Activated CD4-positive, alpha-beta T cell treated with anti-CD3 and anti-CD28 coated beads for 36 hours (primary cell): ENCODE results near the gene TBC1D8. TPM values are rescaled to one million over a fixed set of nuclear protein-coding genes. Genes with fewer than 3 reads are reported as not detected.
"Not testable (repeated sequence)": the region's sequence is repeated elsewhere in the genome, so short reads cannot be mapped to it uniquely, and the experiment has no call there.

ENCODE experiments used
- ATAC-seq: fragments of 200-7000 bp; cut with Tn5 transposase; one replicate; pipeline ENCODE4 v1.10.0; 2021; ENCODE audit warnings: mild to moderate bottlenecking, moderate library complexity
- CTCF ChIA-PET: fragments of 350-600 bp; sonication (Branson Sonifier 250); formaldehyde crosslinking; loops from one replicate; lab custom pipeline; 2021; ENCODE audit warnings: antibody characterized with exemption; lab: Charles Lee
- POLR2A ChIA-PET: fragments of 350-600 bp; sonication (Branson Sonifier 250); formaldehyde crosslinking; loops from one replicate; lab custom pipeline; 2021; ENCODE audit warnings: antibody characterized with exemption, inconsistent platforms; lab: Charles Lee
- DNase-seq: peaks from one replicate; pipeline ENCODE4 v3.0.0-alpha.2; 2020
- H3K27ac Mint-ChIP-seq: one replicate; pipeline ENCODE4 v1.8.0; 2021; ENCODE audit warnings: mixed read lengths
- H3K27me3 Mint-ChIP-seq: one replicate; pipeline ENCODE4 v1.8.0; 2021; ENCODE audit warnings: mixed read lengths
- H3K36me3 Mint-ChIP-seq: one replicate; pipeline ENCODE4 v1.8.0; 2021; ENCODE audit warnings: low read depth, mixed read lengths
- H3K4me1 Mint-ChIP-seq: one replicate; pipeline ENCODE4 v1.8.0; 2021; ENCODE audit warnings: mixed read lengths
- H3K4me3 Mint-ChIP-seq: one replicate; pipeline ENCODE4 v1.8.0; 2021; ENCODE audit warnings: mild to moderate bottlenecking, moderate library complexity, mixed read lengths
- H3K9me3 Mint-ChIP-seq: one replicate; pipeline ENCODE4 v1.8.0; 2021; ENCODE audit warnings: low read depth, mixed read lengths
- intact Hi-C, 2 experiments: fragments of 100-400 bp; cut with DNase I in 1 of 2; cut with micrococcal nuclease in 1 of 2; formaldehyde crosslinking; loops; one replicate each; pipeline versions ENCODE4 v1.14.2 to v1.15.1; 2022 to 2024; cut with DNase I, micrococcal nuclease
- total RNA-seq, 2 experiments: library from RNA; stranded (reverse); gene quantifications; one replicate each; pipeline ENCODE4 v1.2.3, GENCODE V29; 2021

The TBC1D8 gene
- total RNA-seq, 2 experiments from 2014 or later = 3.3 to 3.4 TPM

- POLR2A ChIA-PET = no interaction called here
These were observed 93.9 kb downstream of the TBC1D8 start for GRCh38 chr2:101057051-101057933.

GRCh38 chr2:101053117-101053516 lies 98.1 kb downstream of the TBC1D8 start:
- Mint-ChIP-seq H3K36me3 (no peaks in the 10 kb centered on the region), H3K4me1 (no peaks in the 10 kb centered on the region), H3K27me3 (no peaks in the 10 kb centered on the region), H3K4me3 (no peak overlapping the region), H3K9me3 (no peaks in the 10 kb centered on the region), H3K27ac (no peak overlapping the region)
- no peak for ATAC-seq
- no peak for DNase-seq
- ChIA-PET CTCF (interaction anchor here (1.1 kb wide), 1 partner anchor 152 kb away, joined by 4 read pairs; no protein-coding TSS in a partner anchor), POLR2A (no interaction called here)
- intact Hi-C loops = no loop called here

More at GRCh38 chr2:101057051-101057933, 93.9 kb downstream of the TBC1D8 start:
- DNase-seq (no peak), ATAC-seq (no peak)
- intact Hi-C loops = no loop called here
- H3K36me3 Mint-ChIP-seq = no peaks in the 10 kb centered on the region
- H3K27me3 Mint-ChIP-seq = no peaks in the 10 kb centered on the region
- no peak overlapping the region for H3K4me3 Mint-ChIP-seq
- H3K9me3 Mint-ChIP-seq = no peaks in the 10 kb centered on the region
- CTCF ChIA-PET = no interaction called here
- no peak overlapping the region for H3K27ac Mint-ChIP-seq
- H3K4me1 Mint-ChIP-seq = no peaks in the 10 kb centered on the region

- ATAC-seq (no peak), DNase-seq (no peak)
- intact Hi-C loops = no loop called here
- ChIA-PET CTCF (interaction anchor here (0.5 to 1.1 kb wide), 2 partner anchors 153 to 310 kb away, joined by 3 to 4 read pairs; no protein-coding TSS in a partner anchor), POLR2A (interaction anchor here (0.5 kb wide), 1 partner anchor 108 kb away, joined by 3 read pairs; no protein-coding TSS in a partner anchor)
- H3K36me3 Mint-ChIP-seq = no peaks in the 10 kb centered on the region
- H3K27ac Mint-ChIP-seq = no peak overlapping the region
- H3K9me3 Mint-ChIP-seq = no peaks in the 10 kb centered on the region
- no peak overlapping the region for H3K4me3 Mint-ChIP-seq
- no peaks in the 10 kb centered on the region for H3K27me3 Mint-ChIP-seq
- no peaks in the 10 kb centered on the region for H3K4me1 Mint-ChIP-seq
These were observed 99.0 kb downstream of the TBC1D8 start for GRCh38 chr2:101052147-101052546.

GRCh38 chr2:101050886-101051285 lies 100.3 kb downstream of the TBC1D8 start:
- H3K9me3 Mint-ChIP-seq, POLR2A ChIA-PET, H3K27me3 Mint-ChIP-seq, H3K36me3 Mint-ChIP-seq, DNase-seq, H3K4me1 Mint-ChIP-seq, ATAC-seq, intact Hi-C loops, H3K4me3 Mint-ChIP-seq, H3K27ac Mint-ChIP-seq: not testable (repeated sequence)
- CTCF ChIA-PET = interaction anchor here (0.7 kb wide), 1 partner anchor 149 kb away, joined by 3 read pairs; no protein-coding TSS in a partner anchor

GRCh38 chr2:101048756-101049155 lies 102.4 kb downstream of the TBC1D8 start:
- H3K4me1 Mint-ChIP-seq = no peaks in the 10 kb centered on the region
- ATAC-seq (no peak), DNase-seq (no peak)
- no peaks in the 10 kb centered on the region for H3K27me3 Mint-ChIP-seq
- POLR2A ChIA-PET = no interaction called here
- intact Hi-C loops = no loop called here
- no peak overlapping the region for H3K4me3 Mint-ChIP-seq
- H3K9me3 Mint-ChIP-seq = no peaks in the 10 kb centered on the region
- H3K27ac Mint-ChIP-seq = no peak overlapping the region
- CTCF ChIA-PET = no interaction called here
- H3K36me3 Mint-ChIP-seq = no peaks in the 10 kb centered on the region

- intact Hi-C loops = no loop called here
These were observed 103.4 kb downstream of the TBC1D8 start for GRCh38 chr2:101047774-101048173.

GRCh38 chr2:101047075-101047766 lies 104.0 kb downstream of the TBC1D8 start:
- peak; percentile 22 for DNase-seq
- Mint-ChIP-seq H3K9me3 (no peaks in the 10 kb centered on the region), H3K27me3 (no peaks in the 10 kb centered on the region), H3K36me3 (no peaks in the 10 kb centered on the region), H3K27ac (no peak overlapping the region), H3K4me3 (no peak overlapping the region), H3K4me1 (no peaks in the 10 kb centered on the region)
- peak; percentile 61 for ATAC-seq
- POLR2A ChIA-PET = no interaction called here
- CTCF ChIA-PET = interaction anchor here (1.1 to 1.4 kb wide), 2 partner anchors 8 to 10 kb away, joined by 3 to 4 read pairs; no protein-coding TSS in a partner anchor
- intact Hi-C loops = no loop called here

More at GRCh38 chr2:101047774-101048173, 103.4 kb downstream of the TBC1D8 start:
- no peaks in the 10 kb centered on the region for H3K9me3 Mint-ChIP-seq
- no peaks in the 10 kb centered on the region for H3K36me3 Mint-ChIP-seq
- H3K27ac Mint-ChIP-seq = no peak overlapping the region
- no peak for ATAC-seq
- no peaks in the 10 kb centered on the region for H3K4me1 Mint-ChIP-seq
- ChIA-PET CTCF (interaction anchor here (1.4 kb wide), 1 partner anchor 11 kb away, joined by 4 read pairs; no protein-coding TSS in a partner anchor), POLR2A (no interaction called here)
- H3K27me3 Mint-ChIP-seq = no peaks in the 10 kb centered on the region
- H3K4me3 Mint-ChIP-seq = no peak overlapping the region
- DNase-seq = no peak

GRCh38 chr2:101045330-101045729 lies 105.9 kb downstream of the TBC1D8 start:
- intact Hi-C loops = no loop called here
- Mint-ChIP-seq H3K4me1 (no peaks in the 10 kb centered on the region), H3K4me3 (no peak overlapping the region), H3K27ac (no peak overlapping the region), H3K9me3 (no peaks in the 10 kb centered on the region), H3K36me3 (no peaks in the 10 kb centered on the region), H3K27me3 (no peaks in the 10 kb centered on the region)
- no peak for ATAC-seq
- POLR2A ChIA-PET = no interaction called here
- no peak for DNase-seq
- CTCF ChIA-PET = interaction anchor here (0.5 to 1.2 kb wide), 2 partner anchors 160 to 615 kb away, joined by 3 read pairs; no protein-coding TSS in a partner anchor

GRCh38 chr2:101041413-101041812 lies 109.8 kb downstream of the TBC1D8 start:
- H3K27me3 Mint-ChIP-seq = no peaks in the 10 kb centered on the region
- no peaks in the 10 kb centered on the region for H3K36me3 Mint-ChIP-seq
- intact Hi-C loops = no loop called here
- DNase-seq = no peak
- ChIA-PET CTCF (interaction anchor here (0.6 to 0.7 kb wide), 2 partner anchors 80 to 217 kb away, joined by 3 read pairs; no protein-coding TSS in a partner anchor), POLR2A (no interaction called here)
- no peaks in the 10 kb centered on the region for H3K4me1 Mint-ChIP-seq
- H3K9me3 Mint-ChIP-seq = no peaks in the 10 kb centered on the region
- H3K27ac Mint-ChIP-seq = no peak overlapping the region
- H3K4me3 Mint-ChIP-seq = no peak overlapping the region
- ATAC-seq = no peak

- Mint-ChIP-seq H3K9me3 (no peaks in the 10 kb centered on the region), H3K27me3 (no peaks in the 10 kb centered on the region), H3K36me3 (no peaks in the 10 kb centered on the region), H3K27ac (no peak overlapping the region), H3K4me3 (no peak overlapping the region), H3K4me1 (no peaks in the 10 kb centered on the region)
- intact Hi-C loops = no loop called here
- ATAC-seq = no peak
- POLR2A ChIA-PET = no interaction called here
- DNase-seq = no peak
- CTCF ChIA-PET = no interaction called here
These were observed 110.4 kb downstream of the TBC1D8 start for GRCh38 chr2:101040761-101041160.

- Mint-ChIP-seq H3K36me3 (no peaks in the 10 kb centered on the region), H3K4me3 (no peak overlapping the region), H3K9me3 (no peaks in the 10 kb centered on the region), H3K27ac (no peak overlapping the region), H3K27me3 (no peaks in the 10 kb centered on the region), H3K4me1 (no peaks in the 10 kb centered on the region)
- intact Hi-C loops = no loop called here
- POLR2A ChIA-PET = no interaction called here
- DNase-seq (no peak), ATAC-seq (no peak)
- CTCF ChIA-PET = interaction anchor here (0.5 to 0.9 kb wide), 3 partner anchors 165 to 408 kb away, joined by 3 read pairs; no protein-coding TSS in a partner anchor
These were observed 111.1 kb downstream of the TBC1D8 start for GRCh38 chr2:101040072-101040471.
